Ecto neural progenitor cell (in vitro differentiated cells): ENCODE measurements around the gene CD40.

Experiments
- DNase-seq: peaks from one replicate; pipeline ENCODE4 v3.0.0-alpha.2; 2018; ENCODE audit warnings: low spot score

CD40 gene

DNA sequence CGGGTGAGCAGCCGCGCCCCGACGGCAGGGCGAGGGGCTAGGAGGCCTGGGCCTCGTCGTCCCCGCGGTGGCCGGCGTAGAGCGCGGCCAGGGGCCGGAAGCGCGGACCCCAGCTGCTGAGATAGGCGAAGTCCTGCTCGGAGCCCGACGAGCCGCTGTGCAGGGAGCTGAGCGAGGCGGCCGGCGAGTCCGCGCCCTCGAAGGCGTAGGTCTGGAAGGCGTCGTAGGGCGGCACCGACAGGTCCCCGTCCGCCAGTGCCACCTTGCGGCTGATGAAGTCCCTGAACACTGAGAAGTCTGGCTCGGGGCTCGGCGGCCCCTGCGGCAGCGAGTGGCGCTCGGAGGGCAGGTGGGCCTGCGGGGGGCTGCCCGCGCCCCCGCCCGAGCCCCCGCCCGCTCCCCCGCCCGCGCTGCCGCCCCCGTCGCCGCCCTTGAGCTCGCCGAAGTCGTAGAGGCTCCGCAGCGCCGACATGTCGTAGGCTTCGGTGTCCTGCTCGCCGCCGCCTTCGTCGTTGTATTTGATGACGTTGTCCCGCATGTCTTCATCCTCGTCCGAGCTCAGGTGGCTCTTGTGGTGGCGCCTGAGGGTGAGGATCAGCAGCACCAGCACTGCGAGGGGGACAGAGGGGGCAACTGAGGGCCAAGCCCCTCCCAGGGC is 56.5 kb downstream of the CD40 start:
- peak; percentile 88 for DNase-seq

DNA sequence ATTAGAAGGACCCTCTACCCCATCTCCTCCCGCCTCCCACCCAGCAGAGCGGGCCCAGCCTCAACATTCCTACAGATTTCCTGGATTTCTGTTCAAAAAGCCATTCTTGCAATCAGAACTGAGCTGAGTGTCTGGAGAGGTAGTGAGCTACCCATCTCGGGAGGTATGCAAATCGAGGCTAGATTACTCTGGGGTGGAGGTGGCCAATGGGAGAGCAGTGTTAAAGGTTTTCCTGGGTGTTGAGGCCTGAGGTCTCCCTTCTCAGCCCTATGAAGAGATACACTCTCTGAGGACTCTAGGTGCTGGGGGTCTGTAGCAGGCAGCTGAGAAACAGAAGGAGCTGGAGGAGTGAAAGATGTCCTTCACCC is 57.0 kb downstream of the CD40 start:
- no peak for DNase-seq

DNA sequence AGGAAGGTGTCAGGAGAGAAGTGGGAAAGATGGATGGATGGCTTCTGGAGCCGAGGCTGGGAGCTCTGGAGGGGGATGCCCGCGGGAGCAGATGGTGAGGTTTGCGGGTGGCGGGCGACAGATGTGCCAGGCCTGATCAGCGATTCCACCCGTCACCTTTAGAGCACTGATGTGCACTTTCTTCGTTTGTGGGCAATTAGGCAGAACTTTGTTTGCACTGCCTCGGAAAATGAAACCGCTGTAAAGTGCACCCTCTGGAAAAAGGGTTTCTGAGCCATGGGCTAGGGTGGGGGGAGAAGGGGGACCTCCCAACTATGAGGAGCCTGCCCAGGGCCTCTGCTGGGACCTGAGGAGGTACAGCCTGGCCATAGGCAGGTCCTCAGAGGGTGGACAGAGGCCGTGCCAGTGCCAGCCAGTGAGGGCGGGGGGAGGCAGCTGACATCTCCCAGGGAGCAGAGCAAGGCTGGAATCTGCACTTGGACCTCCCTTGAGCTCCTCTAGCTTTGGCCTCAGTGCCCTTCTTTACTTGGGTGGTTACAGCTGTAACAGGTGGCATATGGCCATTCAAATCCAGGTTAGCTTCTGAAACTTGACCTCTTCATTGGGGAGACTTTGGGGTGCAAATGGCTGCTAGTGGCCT is 58.7 kb downstream of the CD40 start:
- no peak for DNase-seq

DNA sequence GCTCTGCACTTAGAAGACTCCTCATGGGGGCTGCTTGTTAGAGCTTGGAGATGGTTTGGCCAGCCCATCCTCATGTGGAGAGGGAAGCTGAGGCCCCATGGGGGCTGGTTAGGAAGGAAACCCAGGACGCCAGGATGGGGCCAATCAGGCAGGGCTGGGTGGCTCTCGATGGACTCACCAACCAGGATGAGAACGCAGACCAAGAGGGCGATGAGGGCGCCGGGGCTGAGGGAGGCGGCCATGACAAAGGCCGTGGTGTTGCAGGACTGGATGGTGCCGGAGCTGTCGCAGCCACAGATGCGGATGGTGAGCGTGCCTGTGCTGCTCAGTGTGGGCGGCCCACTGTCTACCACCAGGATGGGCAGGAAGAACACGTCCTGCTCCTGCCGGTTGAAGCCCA is 59.7 kb downstream of the CD40 start:
- no peak for DNase-seq

DNA sequence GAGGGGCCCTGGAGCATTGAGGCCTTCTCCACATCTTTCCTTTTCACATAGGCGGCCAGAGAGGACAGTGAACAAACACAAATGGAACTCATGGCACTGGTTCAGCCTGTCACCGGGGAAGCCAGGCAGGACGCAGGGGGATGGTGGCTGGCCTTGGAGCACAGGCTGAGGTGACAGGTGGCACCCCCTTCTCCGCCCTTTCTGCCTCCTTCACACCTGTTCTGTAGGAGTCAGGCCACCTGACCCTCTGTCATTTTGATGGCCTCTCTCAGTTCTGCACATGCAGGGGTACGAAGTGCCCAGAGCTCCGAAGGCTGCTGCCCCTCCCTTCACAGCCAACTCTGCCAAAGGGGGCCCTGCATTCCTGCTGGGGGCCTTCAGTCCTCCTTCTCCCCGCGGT is 60.8 kb downstream of the CD40 start:
- no peak for DNase-seq
